Left ventricle myocardium superior (tissue), 1 donor: Measurements from ENCODE around the gene EVX1. TPM values are rescaled to one million over a fixed set of nuclear protein-coding genes. Genes with fewer than 3 reads are reported as not detected.
A peak's percentile ranks its signal among the peaks of the same experiment; 100 is the strongest.

Experiments used
- ATAC-seq: fragments of 200-7000 bp; cut with Tn5 transposase; one replicate; pipeline ENCODE4 v1.9.1; 2020; ENCODE audit warnings: mild to moderate bottlenecking, moderate library complexity
- DNase-seq: peaks from one replicate; pipeline ENCODE4 v3.0.0-alpha.2; 2020
- intact Hi-C: fragments of 100-400 bp; cut with micrococcal nuclease; formaldehyde crosslinking; loops from one replicate; pipeline ENCODE4 v1.11.0; 2022
- total RNA-seq: library from RNA; stranded (reverse); fragmentation: NEBNext Ultra II Directional; extraction: Animal tissue kit (Norgen Biotek cat#: 25700); gene quantifications from one replicate; pipeline ENCODE4 v1.2.1, GENCODE V29; 2021
- donor health status: DM: no; HTN: yes; CAD: no; lungs with severe emphysema.

EVX1 gene
- total RNA-seq, 1 donor from 2014 or later: not detected

DNA sequence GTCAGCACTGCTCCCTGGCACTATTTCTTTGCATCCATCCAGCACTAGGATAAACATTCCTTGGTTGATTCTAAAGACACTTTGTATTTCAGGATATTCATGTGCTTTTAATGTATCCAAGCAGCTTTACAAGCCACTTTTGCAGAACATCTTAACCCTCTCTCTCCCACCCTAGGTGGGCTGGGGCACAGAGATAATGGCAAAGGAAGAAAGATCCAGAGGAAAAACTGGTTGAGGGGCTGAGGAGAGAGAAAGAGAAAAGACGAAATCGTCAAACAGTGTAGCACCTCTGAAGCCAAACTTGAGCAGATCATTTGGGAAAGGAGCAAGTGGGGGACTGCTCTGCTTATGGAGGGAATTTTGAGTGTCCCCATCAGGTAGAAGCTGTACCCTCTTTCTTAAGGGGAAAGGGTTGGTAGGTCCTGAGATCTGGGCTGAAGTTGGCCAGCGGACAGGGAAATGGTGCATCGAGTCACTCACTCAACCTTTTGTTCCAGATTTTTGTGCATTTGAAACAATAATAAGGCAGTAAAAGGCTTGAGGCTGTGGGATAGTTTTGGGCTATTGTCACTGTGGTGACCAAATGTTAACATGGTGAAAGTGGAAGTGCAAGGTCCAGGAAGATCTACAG, 38.5 kb upstream of the EVX1 start:
- no peak for ATAC-seq
- intact Hi-C loops: no loop called here
- DNase-seq: no peak

GRCh38 chr7:27204851-27205322, 37.7 kb upstream of the EVX1 start:
- ATAC-seq (no peak), DNase-seq (no peak)
- intact Hi-C loops: no loop called here

DNA sequence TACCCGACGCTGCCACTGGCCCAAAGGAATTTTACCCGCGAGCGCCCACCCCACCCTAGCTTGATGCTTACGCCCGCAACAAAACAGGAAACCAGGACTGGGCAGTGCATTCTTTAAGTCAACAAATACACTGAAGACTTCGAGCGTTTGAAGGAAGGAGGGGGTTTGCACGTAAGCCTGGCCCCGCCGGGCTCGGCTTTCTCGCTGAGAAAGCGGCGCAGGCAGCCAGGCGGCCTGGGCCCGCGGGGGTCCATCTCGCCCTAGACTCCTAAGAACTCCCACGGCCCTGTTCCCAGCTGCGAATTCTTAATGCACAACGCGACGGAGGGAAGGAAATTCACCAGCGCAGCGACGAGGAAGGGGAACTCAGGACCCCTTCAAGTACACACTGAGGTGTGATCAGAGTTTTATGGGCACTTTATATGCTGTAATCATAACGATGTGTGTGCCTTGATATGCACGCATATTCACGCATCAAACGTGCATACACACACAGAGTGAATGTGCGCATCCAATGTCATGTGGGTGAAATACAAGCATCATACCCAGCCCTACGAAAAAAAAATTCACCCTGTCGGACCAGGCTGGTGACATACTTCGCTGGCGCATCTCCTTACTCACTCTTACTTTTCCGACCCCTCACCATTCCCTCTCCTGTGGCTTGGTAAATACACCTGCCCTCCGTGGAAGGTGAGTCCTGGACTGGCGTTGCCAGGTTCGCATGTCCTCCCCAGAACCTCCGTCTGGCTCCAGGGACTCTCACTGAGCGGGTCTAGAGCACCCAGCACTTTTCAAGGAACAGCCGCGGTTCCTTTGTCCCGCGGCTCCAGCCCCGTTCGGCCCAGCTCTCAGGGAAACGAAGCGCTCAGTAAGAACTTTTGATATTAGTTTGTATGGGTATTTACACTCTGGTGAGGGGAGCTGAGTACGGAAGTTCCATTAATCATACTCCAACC, 37.0 kb upstream of the EVX1 start:
- intact Hi-C loops: no loop called here
- DNase-seq: no peak
- ATAC-seq: no peak

DNA sequence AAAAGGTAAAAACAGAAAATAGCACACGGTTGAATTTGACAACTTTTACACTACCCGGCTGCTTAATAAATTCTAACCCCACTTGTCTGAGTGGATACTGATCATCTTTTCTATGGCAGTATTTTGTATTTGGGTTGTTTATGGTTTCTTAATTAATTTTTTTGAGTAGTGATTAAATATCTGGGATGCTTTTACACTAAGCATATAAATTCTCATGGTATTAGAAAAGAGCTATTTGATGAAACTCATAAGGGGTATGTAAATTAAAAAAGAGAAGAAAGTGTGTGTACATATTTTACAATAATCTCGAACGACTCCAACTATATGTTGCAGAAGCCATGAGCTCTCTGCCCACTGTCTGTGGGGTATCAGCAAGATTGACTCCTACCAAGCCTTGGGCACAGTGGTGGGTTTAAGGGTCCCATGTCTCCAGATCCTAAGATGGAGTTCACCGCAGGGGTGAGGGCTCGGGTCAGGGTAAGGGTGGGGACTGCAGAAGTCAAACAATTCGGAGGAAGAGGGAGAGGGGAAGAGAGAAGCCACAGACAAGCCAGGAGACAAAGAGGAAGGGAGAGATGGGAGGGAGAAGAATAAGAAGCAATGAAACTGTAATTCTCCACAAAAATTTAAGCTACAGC, 35.1 kb upstream of the EVX1 start:
- no peak for DNase-seq

DNA sequence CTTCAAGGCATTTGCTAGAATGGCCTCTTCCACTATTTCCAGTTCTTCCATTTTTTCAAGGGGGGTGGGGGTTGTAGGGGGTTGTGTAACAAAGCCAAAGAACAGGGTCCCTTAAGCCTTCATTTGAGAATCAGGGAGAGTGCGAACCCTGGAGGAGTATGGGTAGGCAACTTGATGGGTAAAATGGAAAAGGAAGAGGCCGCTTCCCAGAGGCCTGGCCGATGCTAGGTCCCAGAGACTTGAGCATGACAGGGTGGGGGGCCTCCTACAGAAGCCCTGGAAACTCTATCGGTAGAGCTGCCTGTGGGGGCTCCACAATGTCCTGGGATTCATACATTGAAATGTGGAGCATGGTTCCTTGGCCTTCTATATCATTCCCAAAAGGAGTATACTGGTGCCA, 33.6 kb upstream of the EVX1 start:
- intact Hi-C loops: no loop called here
- no peak for ATAC-seq
- DNase-seq: no peak

More for the DNA sequence above, 35.1 kb upstream of the EVX1 start:
- intact Hi-C loops: no loop called here
- ATAC-seq: no peak

- DNase-seq (no peak), ATAC-seq (no peak)
- intact Hi-C loops: loop anchor here (10.0 kb wide), 1 partner anchor 365 kb away; no protein-coding TSS in a partner anchor
Observed at GRCh38 chr7:27209933-27210440, 32.6 kb upstream of the EVX1 start.

DNA sequence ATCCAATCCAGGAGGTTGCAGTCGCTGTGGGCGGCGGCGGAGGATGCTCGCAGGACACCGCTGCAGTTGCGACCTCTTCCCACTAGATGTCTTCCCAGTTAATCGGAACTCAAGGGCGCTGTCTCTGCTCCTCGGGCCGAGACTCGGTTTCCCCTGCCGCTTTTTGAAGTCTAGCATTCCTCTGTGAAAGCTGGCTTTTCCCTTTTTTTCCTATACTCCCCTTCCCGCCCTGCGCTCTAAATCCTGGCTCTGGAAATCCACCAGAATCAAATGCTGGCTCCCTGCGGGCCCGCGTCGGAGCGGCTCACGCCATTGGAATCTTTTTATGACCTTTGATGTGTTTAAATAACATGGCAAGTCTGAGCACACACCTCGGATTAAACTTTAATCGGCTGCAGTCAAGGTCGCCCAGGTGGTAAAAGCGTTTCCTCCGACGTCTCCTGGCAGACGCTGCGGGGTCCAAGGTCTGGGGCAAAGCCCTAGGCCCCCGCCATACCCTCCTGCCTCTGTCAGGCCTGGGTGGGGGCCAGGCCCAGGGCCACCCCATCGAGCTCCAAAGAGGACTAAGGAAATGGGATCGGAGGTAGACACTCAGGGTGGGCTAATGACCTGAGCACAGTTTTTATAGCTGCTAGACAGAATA, 32.0 kb upstream of the EVX1 start:
- intact Hi-C loops: loop anchor here (10.0 kb wide), 1 partner anchor 364 kb away; no protein-coding TSS in a partner anchor
- DNase-seq: peak; percentile 63

GRCh38 chr7:27211084-27211446, 31.5 kb upstream of the EVX1 start:
- no peak for DNase-seq
- no peak for ATAC-seq
- intact Hi-C loops: loop anchor here (10.0 kb wide), 1 partner anchor 364 kb away; no protein-coding TSS in a partner anchor

More for the DNA sequence above, 32.0 kb upstream of the EVX1 start:
- peak; percentile 68 for ATAC-seq

- no peak for ATAC-seq
- no peak for DNase-seq
- intact Hi-C loops: loop anchor here (10.0 kb wide), 1 partner anchor 363 kb away; no protein-coding TSS in a partner anchor
Observed at GRCh38 chr7:27211764-27212204, 30.8 kb upstream of the EVX1 start.

DNA sequence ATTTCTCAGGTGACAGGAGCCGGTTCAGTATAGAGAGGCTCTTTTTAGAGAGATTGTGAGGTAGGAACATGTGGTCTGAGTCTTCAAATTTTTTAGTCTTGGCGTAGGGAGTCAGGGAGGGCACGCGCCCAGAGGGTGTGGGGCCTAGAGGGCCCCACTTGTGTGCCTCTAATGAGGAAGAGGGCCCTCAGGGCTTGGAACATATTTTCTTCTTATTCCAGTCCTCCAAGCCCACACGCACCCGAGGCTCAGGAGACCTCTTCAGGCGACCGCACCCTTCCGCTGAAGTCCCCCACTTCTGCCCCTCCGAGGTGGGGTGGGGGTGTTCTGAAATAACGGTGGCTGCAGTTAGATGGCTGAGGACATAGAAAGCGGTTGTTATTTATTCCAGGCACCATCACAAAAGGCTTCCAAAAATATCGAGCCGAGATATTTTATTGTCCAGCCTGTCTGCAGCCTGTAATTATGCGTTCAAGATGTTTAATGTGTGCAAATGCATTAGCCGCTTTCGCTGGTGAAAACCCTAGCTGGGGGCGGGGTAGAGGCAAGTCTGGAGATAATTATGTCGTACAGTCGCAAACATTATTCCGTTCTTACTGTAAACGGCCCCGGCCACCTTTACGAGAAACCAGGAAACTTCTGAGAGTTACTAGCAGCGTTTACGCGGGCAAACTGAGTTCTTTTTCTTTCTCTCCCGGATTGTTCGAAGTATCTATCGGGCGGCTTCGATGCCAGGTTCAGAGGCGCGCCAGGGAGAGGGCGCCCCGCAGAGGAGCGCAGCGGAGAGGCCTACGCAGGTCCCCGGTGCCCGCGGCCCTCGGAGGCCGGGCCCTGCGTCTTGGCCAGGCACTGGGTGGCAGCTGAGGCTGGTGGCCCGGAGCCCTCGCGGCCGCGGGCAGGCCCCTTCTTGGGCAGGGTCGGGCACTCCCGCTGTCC, 29.8 kb upstream of the EVX1 start:
- ATAC-seq (peak; percentile 17), DNase-seq (no peak)
- intact Hi-C loops: loop anchor here (10.0 kb wide), 1 partner anchor 362 kb away; no protein-coding TSS in a partner anchor

GRCh38 chr7:27213433-27214238, 29.0 kb upstream of the EVX1 start:
- no peak for DNase-seq
- intact Hi-C loops: loop anchor here (10.0 kb wide), 1 partner anchor 361 kb away; no protein-coding TSS in a partner anchor
- no peak for ATAC-seq

DNA sequence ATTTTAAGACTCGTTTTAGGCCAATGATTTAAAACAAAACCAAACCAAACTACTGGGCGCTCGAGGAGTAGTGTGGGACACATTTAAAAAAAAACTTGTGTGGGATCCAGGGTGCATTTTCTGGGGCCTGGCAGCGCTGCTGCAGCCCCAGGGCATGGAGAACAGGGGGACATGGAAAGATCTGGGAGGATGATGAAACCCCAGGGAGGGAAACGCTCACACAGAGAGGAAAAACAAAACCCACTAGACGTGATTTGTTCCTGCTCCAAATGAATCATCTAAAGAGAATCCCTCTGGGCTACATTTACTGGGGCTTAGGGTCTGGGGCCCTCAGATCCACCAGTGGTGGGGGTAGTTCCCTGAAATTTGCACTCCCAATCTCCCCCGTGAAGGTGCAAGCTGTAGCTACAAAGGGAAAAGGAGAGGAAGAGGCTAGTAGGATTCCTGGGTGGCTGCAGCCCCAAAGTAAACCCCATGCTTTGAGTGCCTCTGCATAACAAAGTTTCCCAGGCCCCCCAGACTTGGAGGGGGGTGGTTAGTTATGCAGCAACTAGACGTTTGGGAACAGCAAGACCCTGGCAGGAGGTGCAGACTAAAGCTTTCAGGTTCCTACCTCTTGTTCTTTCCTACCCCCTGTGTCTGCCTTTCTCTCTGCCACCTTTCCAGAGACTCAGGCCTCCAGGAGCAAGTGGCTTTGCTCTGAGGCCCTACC, 28.2 kb upstream of the EVX1 start:
- no peak for ATAC-seq
- no peak for DNase-seq
- intact Hi-C loops: loop anchor here (10.0 kb wide), 1 partner anchor 360 kb away; no protein-coding TSS in a partner anchor

DNA sequence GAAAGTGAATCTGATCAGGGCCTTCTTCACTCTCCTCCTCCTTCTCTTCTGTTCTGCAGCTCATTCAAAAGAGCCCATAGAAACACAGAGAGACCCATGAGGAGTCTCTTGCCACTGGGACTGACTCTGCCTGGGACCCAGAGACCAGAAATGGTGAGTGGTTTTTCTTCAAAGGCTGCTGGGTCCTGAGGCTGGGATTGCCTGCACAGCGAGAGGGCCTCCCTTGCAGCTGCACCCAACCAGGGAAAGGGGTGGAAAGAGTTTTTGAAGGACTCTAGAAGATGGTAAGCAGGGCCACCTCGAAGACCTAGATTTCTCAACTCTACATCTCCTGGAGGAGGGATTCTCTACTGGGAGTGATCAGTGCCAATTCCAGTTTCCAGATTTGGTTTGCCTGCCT, 27.2 kb upstream of the EVX1 start:
- DNase-seq (no peak), ATAC-seq (no peak)
- intact Hi-C loops: loop anchor here (10.0 kb wide), 1 partner anchor 359 kb away; no protein-coding TSS in a partner anchor

- intact Hi-C loops: loop anchor here (10.0 kb wide), 1 partner anchor 357 kb away; no protein-coding TSS in a partner anchor
- no peak for ATAC-seq
- no peak for DNase-seq
Observed at GRCh38 chr7:27217951-27218350, 24.7 kb upstream of the EVX1 start.

DNA sequence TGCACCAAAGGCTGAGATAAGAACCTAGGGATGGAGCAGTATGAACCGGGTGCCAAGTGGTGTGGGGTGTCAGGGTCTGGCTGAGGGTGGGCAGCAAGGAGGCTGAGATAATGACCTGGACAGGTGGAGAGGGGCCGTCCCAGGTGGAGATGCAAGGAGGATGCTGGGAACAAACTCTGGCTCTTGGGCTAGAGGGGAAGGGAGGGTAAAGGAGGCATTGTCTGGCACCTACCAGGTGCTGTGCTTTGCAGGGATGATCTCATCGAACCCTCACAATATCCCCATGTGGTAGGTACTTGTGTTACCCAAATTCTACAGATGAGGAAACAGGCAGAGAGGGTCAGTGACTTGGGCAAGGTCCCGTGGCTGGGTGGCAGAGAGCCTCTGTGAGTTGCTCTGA, 22.8 kb upstream of the EVX1 start:
- no peak for DNase-seq
- ATAC-seq: no peak
- intact Hi-C loops: loop anchor here (10.0 kb wide), 1 partner anchor 355 kb away; no protein-coding TSS in a partner anchor

GRCh38 chr7:27220440-27220955, 22.1 kb upstream of the EVX1 start:
- ATAC-seq: no peak
- intact Hi-C loops: no loop called here
- no peak for DNase-seq
